Sigmoid colon (tissue), 7 donors: ENCODE measurements around the gene SULT1C2. TPM values are rescaled to one million over a fixed set of nuclear protein-coding genes. Genes with fewer than 3 reads are reported as not detected.

Experiments used
- DNase-seq: peaks from one replicate; pipeline ENCODE4 v3.0.0-alpha.2; 2019
- H3K27ac ChIP-seq, 4 donors: fragments of 200-600 bp; sonication (generic); one replicate each; pipeline ENCODE4 v1.5.1; 2016 to 2019; ENCODE audit warnings: mild to moderate bottlenecking in 1 of 4
- H3K27me3 ChIP-seq, 3 donors: fragments of 200-600 bp; sonication (generic); one replicate each; pipeline ENCODE4 v1.5.1; 2019; ENCODE audit warnings: mild to moderate bottlenecking in 1 of 3
- H3K36me3 ChIP-seq, 4 donors: fragments of 200-600 bp; sonication (generic); one replicate each; pipeline ENCODE4 v1.5.1; 2016 to 2019
- H3K4me1 ChIP-seq, 4 donors: fragments of 200-600 bp; sonication (generic); one replicate each; pipeline ENCODE4 v1.5.1; 2017 to 2019
- H3K4me3 ChIP-seq, 4 donors: fragments of 200-600 bp; sonication (generic); one replicate each; pipeline ENCODE4 v1.5.1; 2017 to 2019; ENCODE audit warnings: mild to moderate bottlenecking in 2 of 4, moderate library complexity in 1 of 4
- H3K9me3 ChIP-seq, 4 donors: fragments of 200-600 bp in 3 of 4; sonication (generic) in 3 of 4; one replicate each; pipeline versions ENCODE4 v1.5.1 to v1.6.1; 2013 to 2019
- EP300 ChIP-seq, 4 donors: sonication (generic); formaldehyde crosslinking; IDR thresholded peaks; one replicate each; pipeline ENCODE4 v1.6.1; 2017; ENCODE audit warnings: antibody characterized with exemption in 4 of 4
- POLR2A ChIP-seq, 2 donors: fragments of 450-650 bp; IDR thresholded peaks; one replicate each; pipeline ENCODE4 v1.6.1; 2016; ENCODE audit warnings: antibody characterized with exemption in 2 of 2, mild to moderate bottlenecking in 2 of 2, moderate library complexity in 2 of 2
- POLR2AphosphoS5 ChIP-seq, 4 donors: sonication (generic); formaldehyde crosslinking; IDR thresholded peaks; one replicate each; pipeline ENCODE4 v1.6.1; 2017; ENCODE audit warnings: antibody characterized with exemption in 4 of 4
- WGBS, 2 donors: extraction: QIAGEN DNeasy Blood & Tissue Kit; methylation state at CpG; one replicate each; pipeline ENCODE4 v1.1.7; 2013; 5-methylcytosine and 5-hydroxymethylcytosine counted together
- intact Hi-C: fragments of 100-400 bp; cut with DNase I; formaldehyde crosslinking; loops from one replicate; pipeline ENCODE4 v1.15.1; 2023
- polyA plus RNA-seq, 3 donors: library from polyadenylated mRNA; stranded (reverse); fragments of 200-250 nt; gene quantifications; one replicate each; pipeline ENCODE4 v1.2.3, GENCODE V29; 2013
- total RNA-seq, 4 donors: library from RNA; depleted of rRNA; stranded (reverse); fragments of >200 nt; gene quantifications; one replicate each; pipeline ENCODE4 v1.1.0, GENCODE V29; 2016
- TF ChIP-seq, protein P1 (sequence below), 4 experiments: fragments of 450-650 bp in 3 of 4; fragments of 200-600 bp in 1 of 4; IDR thresholded peaks; one replicate each; pipeline ENCODE4 v1.5.1; 2016 to 2019; ENCODE audit warnings: antibody characterized with exemption in 4 of 4, mild to moderate bottlenecking in 3 of 4, moderate library complexity in 2 of 4
- donor health status: healthy with polysubstance abuse.
- donor health status: Bipolar disorder and iron deficiency.
- donor health status: healthy.

SULT1C2 gene
- total and polyA plus RNA-seq, 7 donors, result 0.28 to 1.8 (median 0.67) TPM; not detected in 4

- no peak for TF ChIP-seq POLR2AphosphoS5 (IDR thresholded peaks at IDR 0.05)
- no peak for TF ChIP-seq POLR2A (IDR thresholded peaks at IDR 0.05)
- TF ChIP-seq, protein P1, sequence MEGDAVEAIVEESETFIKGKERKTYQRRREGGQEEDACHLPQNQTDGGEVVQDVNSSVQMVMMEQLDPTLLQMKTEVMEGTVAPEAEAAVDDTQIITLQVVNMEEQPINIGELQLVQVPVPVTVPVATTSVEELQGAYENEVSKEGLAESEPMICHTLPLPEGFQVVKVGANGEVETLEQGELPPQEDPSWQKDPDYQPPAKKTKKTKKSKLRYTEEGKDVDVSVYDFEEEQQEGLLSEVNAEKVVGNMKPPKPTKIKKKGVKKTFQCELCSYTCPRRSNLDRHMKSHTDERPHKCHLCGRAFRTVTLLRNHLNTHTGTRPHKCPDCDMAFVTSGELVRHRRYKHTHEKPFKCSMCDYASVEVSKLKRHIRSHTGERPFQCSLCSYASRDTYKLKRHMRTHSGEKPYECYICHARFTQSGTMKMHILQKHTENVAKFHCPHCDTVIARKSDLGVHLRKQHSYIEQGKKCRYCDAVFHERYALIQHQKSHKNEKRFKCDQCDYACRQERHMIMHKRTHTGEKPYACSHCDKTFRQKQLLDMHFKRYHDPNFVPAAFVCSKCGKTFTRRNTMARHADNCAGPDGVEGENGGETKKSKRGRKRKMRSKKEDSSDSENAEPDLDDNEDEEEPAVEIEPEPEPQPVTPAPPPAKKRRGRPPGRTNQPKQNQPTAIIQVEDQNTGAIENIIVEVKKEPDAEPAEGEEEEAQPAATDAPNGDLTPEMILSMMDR (IDR thresholded peaks at IDR 0.05), result no peak
- no peak for TF ChIP-seq EP300 (IDR thresholded peaks at IDR 0.05)
- WGBS, 2 donors, result 39 to 75% methylated on average over 5 of the region's 5 CpGs
- no peak overlapping the region for H3K27ac ChIP-seq
Observed at GRCh38 chr2:108270768-108271506, 17.8 kb upstream of the SULT1C2 start.

GRCh38 chr2:108271691-108272253 lies 16.9 kb upstream of the SULT1C2 start:
- H3K4me3 ChIP-seq, result peak overlapping the region in 2 of 4 donors; percentile 13 to 16
- H3K27ac ChIP-seq, result no peak overlapping the region
- H3K4me1 ChIP-seq, result peaks cover 0 to 18% (median 13%) of the 10 kb centered on the region in 4 donors
- no peaks in the 10 kb centered on the region for H3K27me3 ChIP-seq
- H3K36me3 ChIP-seq, result no peaks in the 10 kb centered on the region
- no peaks in the 10 kb centered on the region for H3K9me3 ChIP-seq
- peak; percentile 75 for DNase-seq
- 74% methylated on average over 7 of the region's 7 CpGs for WGBS, 2 donors
- intact Hi-C loops, result no loop called here
- TF ChIP-seq POLR2AphosphoS5 (IDR thresholded peaks at IDR 0.05), result no peak
- no peak for TF ChIP-seq EP300 (IDR thresholded peaks at IDR 0.05)
- no peak for TF ChIP-seq POLR2A (IDR thresholded peaks at IDR 0.05)
- TF ChIP-seq, protein P1 (IDR thresholded peaks at IDR 0.05), result no peak

More at GRCh38 chr2:108270768-108271506, 17.8 kb upstream of the SULT1C2 start:
- Histone ChIP-seq H3K4me1 (peaks cover 0 to 18% (median 13%) of the 10 kb centered on the region in 4 donors), H3K27me3 (no peaks in the 10 kb centered on the region), H3K4me3 (no peak overlapping the region), H3K36me3 (no peaks in the 10 kb centered on the region), H3K9me3 (no peaks in the 10 kb centered on the region)
- intact Hi-C loops, result no loop called here
- DNase-seq, result no peak

- no peak for DNase-seq
- no peak overlapping the region for H3K4me3 ChIP-seq
- intact Hi-C loops, result no loop called here
- WGBS, 2 donors, result 86 to 89% methylated on average over 2 of the region's 2 CpGs
- no peak overlapping the region for H3K27ac ChIP-seq
- TF ChIP-seq EP300 (IDR thresholded peaks at IDR 0.05), result no peak
- TF ChIP-seq POLR2AphosphoS5 (IDR thresholded peaks at IDR 0.05), result no peak
- TF ChIP-seq, protein P1 (IDR thresholded peaks at IDR 0.05), result no peak
- TF ChIP-seq POLR2A (IDR thresholded peaks at IDR 0.05), result no peak
- no peaks in the 10 kb centered on the region for H3K9me3 ChIP-seq
- no peaks in the 10 kb centered on the region for H3K27me3 ChIP-seq
- no peaks in the 10 kb centered on the region for H3K36me3 ChIP-seq
- no peaks in the 10 kb centered on the region for H3K4me1 ChIP-seq
Observed at GRCh38 chr2:108278631-108279030, 10.1 kb upstream of the SULT1C2 start.

- Histone ChIP-seq H3K27ac (no peak overlapping the region), H3K9me3 (no peaks in the 10 kb centered on the region), H3K4me3 (no peak overlapping the region), H3K36me3 (no peaks in the 10 kb centered on the region), H3K4me1 (no peaks in the 10 kb centered on the region), H3K27me3 (no peaks in the 10 kb centered on the region)
- intact Hi-C loops, result no loop called here
- TF ChIP-seq, protein P1 (IDR thresholded peaks at IDR 0.05), result no peak
- no peak for TF ChIP-seq POLR2A (IDR thresholded peaks at IDR 0.05)
- TF ChIP-seq POLR2AphosphoS5 (IDR thresholded peaks at IDR 0.05), result no peak
- no peak for TF ChIP-seq EP300 (IDR thresholded peaks at IDR 0.05)
- WGBS, 2 donors, result 89 to 92% methylated on average over 5 of the region's 5 CpGs
- no peak for DNase-seq
Observed at GRCh38 chr2:108279468-108279867, 9.2 kb upstream of the SULT1C2 start.
